Panc1 (cell line): Measurements from ENCODE around the gene OGA. TPM values are rescaled to one million over a fixed set of nuclear protein-coding genes. Genes with fewer than 3 reads are reported as not detected.

Source experiments
- ATAC-seq: fragments of 200-7000 bp; cut with Tn5 transposase; 2 replicates; pipeline ENCODE4 v1.9.1; 2020; ENCODE audit warnings: mild to moderate bottlenecking, moderate library complexity
- BruUV-seq: library from RNA; stranded (reverse); fragments of 400-500 nt; replicated peaks from 2 replicates; lab custom pipeline; 2021; lab: Mats Ljungman, UMichigan
- CTCF ChIA-PET: fragments of 300-600 bp; sonication (Branson Sonifier 250); formaldehyde crosslinking; loops from one replicate; lab custom pipeline; 2022; ENCODE audit warnings: antibody characterized with exemption; lab: Charles Lee
- POLR2A ChIA-PET: fragments of 300-600 bp; sonication (Branson Sonifier 250); formaldehyde crosslinking; loops from one replicate; lab custom pipeline; 2022; ENCODE audit warnings: antibody characterized with exemption; lab: Charles Lee
- DNase-seq: peaks from one replicate; pipeline ENCODE4 v3.0.0-alpha.2; 2010; ENCODE audit warnings: low read depth, low spot score
- H3K27ac ChIP-seq: 2 replicates; pipeline ENCODE4 v1.5.1; 2011; ENCODE audit warnings: mild to moderate bottlenecking, low read length, inconsistent platforms
- H3K27me3 ChIP-seq: fragments of 200-500 bp; sonication (Bioruptor generic); 2 replicates; pipeline ENCODE4 v1.6.0; 2014; ENCODE audit warnings: low read length, inconsistent platforms; ENCODE audit not compliant: control insufficient read depth, insufficient read depth
- H3K36me3 ChIP-seq: fragments of 200-500 bp; sonication (Bioruptor generic); 2 replicates; pipeline ENCODE4 v1.5.1; 2014; ENCODE audit warnings: inconsistent platforms, mild to moderate bottlenecking, low read length, moderate library complexity; ENCODE audit not compliant: control insufficient read depth, insufficient read depth
- H3K4me1 ChIP-seq: 2 replicates; pipeline ENCODE4 v1.5.1; 2011; ENCODE audit warnings: inconsistent platforms, mild to moderate bottlenecking, low read length, moderate library complexity; ENCODE audit not compliant: control insufficient read depth, insufficient read depth
- H3K4me3 ChIP-seq, 2 experiments: 2 replicates each; pipeline ENCODE4 v1.5.1; 2011 to 2012; ENCODE audit warnings: low read depth in 2 of 2, low read length in 2 of 2, mild to moderate bottlenecking in 2 of 2, inconsistent platforms in 1 of 2, moderate library complexity in 1 of 2
- H3K9me3 ChIP-seq: fragments of 200-500 bp; sonication (Bioruptor generic); 2 replicates; pipeline ENCODE4 v1.5.1; 2014; ENCODE audit warnings: low read depth, mild to moderate bottlenecking, inconsistent platforms, low read length, moderate library complexity; ENCODE audit not compliant: control insufficient read depth, insufficient read depth
- CTCF ChIP-seq: fragments of 450-650 bp; IDR thresholded peaks from 2 replicates; pipeline ENCODE4 v1.5.1; 2017; ENCODE audit warnings: mild to moderate bottlenecking
- POLR2AphosphoS5 ChIP-seq: IDR thresholded peaks from 2 replicates; pipeline ENCODE4 v1.6.1; 2012; ENCODE audit warnings: mild to moderate bottlenecking, low read depth, low read length, moderate library complexity
- REST ChIP-seq, 2 experiments: IDR thresholded peaks; 2 replicates each; pipeline ENCODE4 v1.6.1; 2011 to 2012; ENCODE audit warnings: low read depth in 2 of 2, control low read depth in 1 of 2, low read length in 1 of 2, mild to moderate bottlenecking in 1 of 2, moderate library complexity in 1 of 2; ENCODE audit not compliant: insufficient read depth in 1 of 2
- SIN3A ChIP-seq: IDR thresholded peaks from 2 replicates; pipeline ENCODE4 v1.6.1; 2012; ENCODE audit warnings: low read depth, mild to moderate bottlenecking, low read length, moderate library complexity, borderline replicate concordance; ENCODE audit not compliant: insufficient read depth
- TCF7L2 ChIP-seq: IDR thresholded peaks from 2 replicates; pipeline ENCODE4 v1.6.1; 2011; ENCODE audit warnings: mild to moderate bottlenecking, low read depth, low read length, inconsistent platforms
- in situ Hi-C: cut with HindIII; loops from 2 replicates; pipeline ENCODE4 v1.10.0; 2016; ENCODE audit warnings: low sequenced_read_pairs, low pct_unique_long_range_greater_than_20kb
- intact Hi-C: fragments of 100-400 bp; cut with micrococcal nuclease; formaldehyde crosslinking; loops from one replicate; pipeline ENCODE4 v1.10.0; 2022; ENCODE audit not compliant: unreplicated experiment
- total RNA-seq: library from RNA; stranded (reverse); gene quantifications from one replicate; pipeline ENCODE4 v1.2.1, GENCODE V29; 2021; ENCODE audit not compliant: unreplicated experiment

Gene OGA
- total RNA-seq, 1 experiment from 2014 or later: 117 TPM

- in situ Hi-C loops: no loop called here
- DNase-seq: no peak
- intact Hi-C loops: no loop called here
- Histone ChIP-seq H3K36me3 (no peaks in the 10 kb centered on the region), H3K9me3 (no peaks in the 10 kb centered on the region), H3K4me3 (no peak overlapping the region), H3K27me3 (no peaks in the 10 kb centered on the region), H3K4me1 (peaks cover 5% of the 10 kb centered on the region; the same call in 1 of the 2 replicates), H3K27ac (no peak overlapping the region)
- POLR2A ChIA-PET: interaction anchor here (0.5 to 0.6 kb wide), 2 partner anchors 143 to 263 kb away, joined by 4 read pairs; no protein-coding TSS in a partner anchor
- ATAC-seq: no peak
- CTCF ChIA-PET: no interaction called here
- no peak for TF ChIP-seq POLR2AphosphoS5
- no peak for TF ChIP-seq CTCF
- TF ChIP-seq TCF7L2: no peak
- TF ChIP-seq SIN3A: no peak
- TF ChIP-seq REST (IDR thresholded peaks at IDR 0.05; ENCODE audit: insufficient read depth in 1 of 2, low read depth in 2 of 2, low read length in 1 of 2): no peak
- BruUV-seq: no TSS peak
Measured at GRCh38 chr10:101838416-101838970, 20.2 kb upstream of the OGA start.

- intact Hi-C loops (no loop called here), in situ Hi-C loops (no loop called here)
- H3K9me3 ChIP-seq: no peaks in the 10 kb centered on the region
- ChIA-PET CTCF (interaction anchor here (1.2 kb wide), 1 partner anchor 172 kb away, joined by 5 read pairs; no protein-coding TSS in a partner anchor), POLR2A (interaction anchor here (0.6 kb wide), 1 partner anchor 20 kb away, joined by 6 read pairs; the partner anchor contains the start of gene OGA)
- no peak overlapping the region for H3K27ac ChIP-seq
- H3K4me3 ChIP-seq: no peak overlapping the region
- no peaks in the 10 kb centered on the region for H3K36me3 ChIP-seq
- no peak for ATAC-seq
- TF ChIP-seq TCF7L2: no peak
- TF ChIP-seq REST (IDR thresholded peaks at IDR 0.05; ENCODE audit: insufficient read depth in 1 of 2, low read depth in 2 of 2, low read length in 1 of 2): no peak
- TF ChIP-seq POLR2AphosphoS5: no peak
- TF ChIP-seq SIN3A: no peak
- no peak for TF ChIP-seq CTCF
- no peaks in the 10 kb centered on the region for H3K27me3 ChIP-seq
- no TSS peak for BruUV-seq
- no peak for DNase-seq
- H3K4me1 ChIP-seq: peaks cover 5% of the 10 kb centered on the region; the same call in 1 of the 2 replicates
Measured at GRCh38 chr10:101837748-101838147, 19.5 kb upstream of the OGA start.
